Measurements from ENCODE around the gene CCDC180. TPM values are rescaled to one million over a fixed set of nuclear protein-coding genes. Genes with fewer than 3 reads are reported as not detected.

The CCDC180 gene
- total RNA-seq, 2 experiments from 2014 or later = 2.6 to 4.6 TPM

DNA sequence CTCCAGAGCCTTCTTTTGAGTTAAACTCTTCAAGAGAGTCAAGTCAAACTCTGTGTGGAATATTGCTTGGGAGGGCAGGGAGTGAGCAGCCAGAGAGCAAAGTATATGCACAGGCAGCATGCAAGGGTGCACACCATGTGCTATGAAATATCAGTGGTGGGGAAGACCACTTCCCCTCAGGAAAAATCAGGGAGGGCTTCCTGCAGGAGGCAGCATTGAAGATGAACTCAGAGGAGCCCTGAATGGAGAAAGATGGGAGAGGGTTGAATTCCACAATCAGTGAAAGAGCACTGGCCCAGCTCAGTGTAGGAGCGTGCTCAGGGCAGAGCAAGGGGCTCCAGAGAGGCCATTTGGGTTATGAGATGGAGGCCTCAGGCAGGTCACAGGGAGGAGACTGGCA is 41.9 kb downstream of the CCDC180 start:
- POLR2A ChIA-PET = no interaction called here
- H3K27ac Mint-ChIP-seq = no peak overlapping the region
- CTCF ChIA-PET = no interaction called here
- no peaks in the 10 kb centered on the region for H3K27me3 Mint-ChIP-seq
- no peaks in the 10 kb centered on the region for H3K9me3 Mint-ChIP-seq
- H3K4me3 Mint-ChIP-seq = no peak overlapping the region
- H3K36me3 Mint-ChIP-seq (ENCODE audit: low read depth) = no peaks in the 10 kb centered on the region
- no peaks in the 10 kb centered on the region for H3K4me1 Mint-ChIP-seq
- DNase-seq = no peak

GRCh38 chr9:97354637-97355036 is 47.2 kb downstream of the CCDC180 start:
- Mint-ChIP-seq H3K4me1 (no peaks in the 10 kb centered on the region), H3K27me3 (no peaks in the 10 kb centered on the region), H3K36me3 (ENCODE audit: low read depth) (no peaks in the 10 kb centered on the region), H3K4me3 (no peak overlapping the region), H3K27ac (no peak overlapping the region), H3K9me3 (no peaks in the 10 kb centered on the region)
- ChIA-PET POLR2A (no interaction called here), CTCF (interaction anchor here (1.7 kb wide), 1 partner anchor 15 kb away, joined by 3 read pairs; no protein-coding TSS in a partner anchor)
- no peak for DNase-seq

DNA sequence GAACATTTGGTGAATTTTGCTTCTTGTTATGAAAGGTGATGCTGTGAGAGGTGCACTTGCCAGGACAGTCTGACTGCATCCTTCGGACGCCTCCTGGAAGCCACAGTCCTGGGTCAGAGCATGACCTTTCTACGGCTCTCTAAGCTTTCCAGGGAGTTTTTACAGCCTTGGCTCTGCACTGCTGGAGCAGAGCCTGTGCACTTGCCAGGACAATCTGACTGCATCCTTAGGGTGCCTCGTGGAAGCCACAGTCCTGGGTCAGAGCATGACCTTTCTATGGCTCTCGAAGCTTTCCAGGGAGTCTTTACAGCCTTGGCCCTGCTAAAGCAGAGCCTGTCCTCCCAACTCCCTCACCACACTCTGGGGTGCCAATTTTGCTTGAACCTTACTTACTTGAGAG is 49.6 kb downstream of the CCDC180 start:
- Mint-ChIP-seq H3K27ac (no peak overlapping the region), H3K27me3 (no peaks in the 10 kb centered on the region), H3K4me3 (no peak overlapping the region), H3K36me3 (ENCODE audit: low read depth) (no peaks in the 10 kb centered on the region), H3K4me1 (no peaks in the 10 kb centered on the region), H3K9me3 (no peaks in the 10 kb centered on the region)
- no peak for DNase-seq
- POLR2A ChIA-PET = no interaction called here
- CTCF ChIA-PET = interaction anchor here (1.2 kb wide), 1 partner anchor 30 kb away, joined by 3 read pairs; no protein-coding TSS in a partner anchor

Other genes starting within 250 kb of the CCDC180 start
- gene TDRD7, start 104.4 kb downstream of the CCDC180 start, total RNA-seq = 10 to 100 TPM; 18.1 to 19.5 TPM
- under 1 TPM; 0.35 to 0.45 TPM for gene TMOD1, start 194.0 kb downstream of the CCDC180 start, total RNA-seq